Fibroblast of peridontal ligament (primary cell): ENCODE results near the gene RIPOR3.
"Not testable (repeated sequence)": the region's sequence is repeated elsewhere in the genome, so short reads cannot be mapped to it uniquely, and the experiment has no call there.

Experiments
- DNase-seq: peaks from one replicate; pipeline ENCODE4 v3.0.0-alpha.2; 2010; ENCODE audit errors: extremely low read depth

Gene RIPOR3

GRCh38 chr20:50658804-50659380 lies 32.5 kb downstream of the RIPOR3 start:
- no peak for DNase-seq

DNA sequence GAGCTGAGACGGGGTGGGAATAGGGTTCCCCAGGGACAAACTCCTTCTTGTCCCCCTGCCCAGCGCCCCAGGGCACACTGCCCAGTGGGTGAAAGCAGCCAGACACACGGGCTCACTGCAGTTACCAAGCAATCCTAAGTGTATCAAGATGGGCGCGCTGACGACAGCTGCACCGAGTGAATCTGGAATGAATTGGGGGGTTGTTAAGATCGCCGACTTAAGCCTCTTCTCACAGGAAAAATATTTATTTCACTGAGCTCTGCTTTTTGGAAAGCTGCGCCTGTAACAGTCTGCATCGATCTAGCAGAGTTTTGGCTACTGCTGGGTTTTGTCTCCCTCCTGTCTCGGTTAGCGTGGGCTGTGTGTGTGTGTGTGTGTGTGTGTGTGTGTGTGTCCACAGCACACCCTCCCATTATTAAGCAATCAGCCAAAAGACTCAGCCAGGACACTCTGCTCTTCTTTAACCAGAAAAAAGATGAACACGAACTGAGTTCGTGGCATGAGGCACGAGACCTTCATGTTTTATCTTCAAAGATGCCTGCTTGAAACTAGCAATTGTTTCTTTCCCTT lies 35.9 kb downstream of the RIPOR3 start:
- peak; percentile 96 for DNase-seq

GRCh38 chr20:50654904-50655303 lies 36.4 kb downstream of the RIPOR3 start:
- no peak for DNase-seq

GRCh38 chr20:50652702-50653294 lies 38.5 kb downstream of the RIPOR3 start:
- DNase-seq = no peak

- DNase-seq = no peak
Measured at GRCh38 chr20:50651676-50652075, 39.7 kb downstream of the RIPOR3 start.

DNA sequence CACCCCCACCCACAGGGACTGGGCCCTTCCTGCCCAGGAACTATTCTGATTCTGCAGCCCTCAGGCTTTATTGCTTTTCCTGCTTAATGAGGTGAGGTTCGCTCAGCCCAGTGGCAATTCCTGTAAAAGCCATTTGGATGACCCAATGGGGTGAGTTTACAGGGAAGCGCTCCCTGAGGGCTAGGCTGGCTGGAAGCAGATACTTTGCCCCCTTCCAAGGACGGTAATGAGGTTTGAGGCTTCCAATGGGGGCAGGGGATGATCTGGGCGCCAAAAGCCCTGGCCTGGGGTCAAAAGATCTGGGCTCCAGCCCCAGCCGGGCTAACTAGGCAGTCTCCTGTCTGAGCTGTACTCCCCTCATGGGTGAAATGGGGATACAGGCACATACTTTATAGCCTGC lies 41.8 kb downstream of the RIPOR3 start:
- DNase-seq = no peak

GRCh38 chr20:50648651-50649050 lies 42.7 kb downstream of the RIPOR3 start:
- DNase-seq = no peak

- DNase-seq = peak; percentile 89
Measured at GRCh38 chr20:50646483-50646996, 44.8 kb downstream of the RIPOR3 start.

DNA sequence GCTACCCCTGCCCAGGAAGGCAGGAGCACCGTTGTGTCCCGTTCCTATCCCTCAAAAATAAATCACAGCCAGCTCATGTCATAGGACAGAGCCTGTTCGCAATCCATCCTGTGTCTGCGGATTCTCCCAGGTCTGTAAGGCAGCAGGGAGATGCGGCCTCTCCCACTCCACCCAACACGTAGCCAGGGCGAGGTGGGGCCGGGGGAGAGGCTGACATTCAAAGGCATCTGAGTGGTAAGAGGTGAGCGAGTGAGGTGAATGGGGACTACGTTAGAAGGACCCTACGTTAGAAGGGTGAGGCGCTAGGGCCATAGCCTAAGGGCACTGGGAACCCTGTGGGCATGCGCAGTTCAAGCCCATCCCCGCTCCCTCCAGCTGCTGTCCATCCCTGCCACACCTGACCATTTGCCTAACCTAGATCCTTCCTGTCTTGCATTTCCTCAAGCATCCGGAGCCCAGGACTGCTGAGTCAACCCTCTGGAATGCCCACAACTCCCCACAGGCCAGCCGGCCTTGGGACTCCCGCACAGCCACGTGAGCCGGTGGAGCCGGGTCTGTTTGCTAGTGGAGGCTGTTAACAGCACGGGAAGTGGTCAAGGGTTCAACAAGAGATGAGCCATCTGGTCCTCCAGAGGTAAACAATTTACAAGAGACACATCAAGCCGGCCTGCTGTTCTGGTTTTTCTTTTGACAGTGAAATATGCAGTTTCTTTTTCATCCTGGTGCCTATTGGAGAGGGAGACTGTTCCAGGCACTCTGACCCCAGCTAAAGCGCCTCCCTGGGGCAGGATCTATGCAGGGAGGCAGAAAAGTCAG lies 45.9 kb downstream of the RIPOR3 start:
- DNase-seq = peak; percentile 94

GRCh38 chr20:50642288-50642803 lies 49.0 kb downstream of the RIPOR3 start:
- no peak for DNase-seq

DNA sequence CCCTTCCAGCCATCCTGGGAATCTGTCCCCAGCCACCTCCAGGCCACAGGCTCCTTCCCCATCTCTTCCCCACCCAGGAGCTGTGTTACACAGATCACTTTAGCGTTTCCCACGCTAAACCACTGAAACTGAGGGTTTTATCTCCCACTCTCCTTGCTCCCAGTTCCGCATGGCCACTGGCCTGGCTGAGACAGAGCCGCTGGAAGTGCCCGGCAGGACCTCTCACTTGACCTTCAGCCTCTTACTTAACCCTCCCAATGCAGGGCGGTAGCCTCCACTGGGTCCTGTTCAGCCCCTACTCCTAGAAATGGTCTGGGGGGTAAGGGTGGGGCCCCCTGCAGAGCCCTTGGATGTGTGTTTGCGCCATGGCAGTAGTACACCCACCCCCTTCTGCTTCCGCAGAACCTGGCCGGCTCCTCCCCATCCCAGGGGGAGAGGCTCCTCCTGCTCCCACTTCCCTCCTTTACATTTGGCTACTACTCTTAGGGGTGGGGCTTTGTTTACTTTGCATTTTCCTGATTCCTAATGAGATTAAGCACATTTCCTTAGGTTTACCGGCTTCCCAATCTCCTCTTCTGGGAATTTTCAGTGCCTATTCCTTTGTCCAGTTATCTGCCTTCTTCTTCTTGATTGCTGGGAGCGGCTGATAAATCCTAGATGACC lies 49.6 kb downstream of the RIPOR3 start:
- not testable (repeated sequence) for DNase-seq

- not testable (repeated sequence) for DNase-seq
Measured at GRCh38 chr20:50639971-50640711, 51.2 kb downstream of the RIPOR3 start.

DNA sequence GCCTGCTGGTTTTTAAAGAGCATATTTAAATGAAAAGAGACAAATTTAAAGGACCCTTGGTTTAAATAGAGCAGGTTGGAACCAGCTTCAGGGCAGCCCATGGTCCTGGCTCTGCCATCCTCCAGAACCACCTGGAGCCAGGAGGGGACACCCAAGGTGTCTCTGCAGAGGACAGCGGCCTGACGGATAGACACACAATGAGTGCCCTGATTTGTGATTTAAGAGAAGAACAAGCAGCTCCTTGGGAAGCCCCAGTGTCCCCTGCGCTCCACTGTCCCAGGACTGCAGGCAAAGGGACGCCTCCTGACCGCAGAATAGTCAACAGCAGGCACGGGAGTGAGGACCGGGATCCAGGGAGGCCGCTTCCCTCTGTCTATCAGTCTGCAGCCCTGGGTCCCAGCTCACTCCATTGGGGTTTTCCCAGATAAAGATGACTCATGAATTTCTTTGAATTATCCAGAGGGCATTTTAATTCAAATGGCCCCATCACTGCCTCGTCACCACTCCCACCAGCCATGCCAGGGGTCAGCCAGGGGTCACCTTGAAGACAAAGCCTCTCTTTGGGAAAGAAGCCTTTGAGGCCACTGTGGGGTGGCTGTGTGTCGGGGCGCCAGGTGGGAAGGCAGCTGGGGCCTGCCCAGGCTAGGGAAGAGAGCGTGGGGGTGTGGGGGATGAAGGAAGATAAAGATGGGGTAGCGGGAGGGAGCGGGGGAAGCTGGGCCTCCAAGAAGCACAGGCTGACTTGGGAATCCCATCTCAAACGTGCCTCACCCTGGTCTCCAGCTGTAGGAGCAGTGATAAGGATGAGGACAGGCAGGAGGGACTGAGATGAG lies 53.1 kb downstream of the RIPOR3 start:
- DNase-seq = peak; percentile 72

GRCh38 chr20:50636601-50637540 lies 54.5 kb downstream of the RIPOR3 start:
- DNase-seq = peak; percentile 80

- peak; percentile 49 for DNase-seq
Measured at GRCh38 chr20:50635676-50636600, 55.4 kb downstream of the RIPOR3 start.

- no peak for DNase-seq
Measured at GRCh38 chr20:50635014-50635557, 56.3 kb downstream of the RIPOR3 start.

DNA sequence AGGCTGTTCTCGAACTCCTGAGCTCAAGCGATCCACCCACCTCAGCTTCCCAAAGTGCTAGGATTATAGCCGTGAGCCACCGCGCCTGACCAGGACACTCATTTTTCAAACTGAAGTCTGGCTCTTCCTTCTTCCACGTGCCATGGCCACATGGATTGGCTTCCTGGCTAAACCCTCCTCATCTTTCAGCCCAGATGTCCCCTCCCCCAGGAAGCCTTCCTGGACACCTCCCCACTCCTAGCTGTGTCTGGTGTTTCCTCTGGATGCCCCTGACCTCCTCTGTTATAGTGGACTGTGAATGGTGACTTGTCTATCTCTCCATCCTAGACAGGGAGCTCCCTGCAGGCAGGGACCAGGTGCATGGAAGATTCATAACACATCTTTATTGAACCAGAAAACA lies 57.2 kb downstream of the RIPOR3 start:
- no peak for DNase-seq

- DNase-seq = no peak
Measured at GRCh38 chr20:50633361-50633760, 58.0 kb downstream of the RIPOR3 start.
